Measurements from ENCODE around the gene STOX1. TPM values are rescaled to one million over a fixed set of nuclear protein-coding genes. Genes with fewer than 3 reads are reported as not detected.
"Not testable (repeated sequence)": the region's sequence is repeated elsewhere in the genome, so short reads cannot be mapped to it uniquely, and the experiment has no call there.

The STOX1 gene
- total RNA-seq (under 1 TPM; 0.47 to 0.52 TPM), polyA plus RNA-seq (1 to 10 TPM in 2 of 3 donors, under 1 TPM in 1; 0.29 to 1.1 (median 1.0) TPM), total RNA-seq (1.1 to 3.4 (median 2.0) reads per million in 6 experiments)

DNA sequence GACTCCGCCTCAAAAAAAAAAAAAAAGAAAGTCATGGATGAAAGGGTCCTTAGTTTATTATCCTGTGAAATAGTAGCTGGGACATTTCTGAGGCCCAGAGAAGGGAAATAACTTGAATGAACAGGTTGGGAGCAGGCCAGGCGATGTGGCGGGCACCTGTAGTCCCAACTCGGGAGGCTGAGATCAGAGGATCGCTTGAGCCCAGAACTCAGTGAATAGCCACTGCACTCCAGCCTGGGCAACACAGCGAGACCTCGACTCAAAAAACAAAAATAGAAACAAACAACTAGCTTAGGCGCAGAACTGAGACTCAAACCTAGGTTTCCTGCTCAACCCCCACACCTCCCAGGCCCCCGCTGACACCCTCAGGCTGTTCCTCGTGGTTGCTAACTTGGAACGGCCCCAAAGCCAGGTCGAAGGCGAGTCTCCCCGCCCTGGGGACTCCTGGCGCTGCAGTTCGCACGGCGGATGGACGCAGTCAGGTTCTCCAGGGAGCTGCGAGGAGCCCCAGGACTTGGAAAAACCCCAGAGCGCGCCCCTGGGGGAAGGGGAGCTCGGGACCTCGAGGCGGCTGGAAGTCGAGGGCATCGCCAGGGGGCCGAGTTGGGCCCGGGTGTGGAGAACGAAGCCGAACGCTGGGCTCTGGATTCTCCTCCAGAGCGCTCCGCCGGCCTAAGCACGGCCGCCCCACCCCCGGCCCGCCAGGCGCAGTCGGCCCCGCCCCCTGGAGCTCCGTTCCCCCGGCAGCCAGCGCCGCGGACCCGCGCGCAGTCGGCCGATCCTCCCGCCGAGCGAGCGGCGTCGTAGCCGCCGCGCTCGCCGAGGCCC lies at the start of gene STOX1:
Gene STOX1 (plus strand): TSS at position 768 of the 828 bp plus-strand sequence. CDS start 93 bp downstream, outside the sequence.
- Mint-ChIP-seq H3K9me3 (no peaks in the 10 kb centered on the region), H3K27ac (peak within 1 kb of the TSS in 6 of 10 donors; percentile 3 to 75 (median 48)), H3K4me1 (peaks cover 4 to 26% (median 17%) of the 10 kb centered on the region in 4 donors), H3K4me3 (peak within 1 kb of the TSS; percentile 74 to 86 (median 80)), H3K36me3 (no peaks in the 10 kb centered on the region), H3K27me3 (no peaks in the 10 kb centered on the region)
- POLR2A ChIA-PET: interaction anchor here (0.6 to 3.1 kb wide), 5 partner anchors 8 to 323 kb away, joined by 3 to 20 read pairs (median 4); partner anchors contain the start of gene DDX50
- ATAC-seq (peak; percentile 65 to 74), DNase-seq (peak; percentile 18 to 66 (median 48))

GRCh38 chr10:68781613-68782574 lies 45.4 kb upstream of the STOX1 start:
- Mint-ChIP-seq H3K27ac (peak overlapping the region in 8 of 10 donors; percentile 15 to 81 (median 37)), H3K4me3 (no peak overlapping the region), H3K9me3 (no peaks in the 10 kb centered on the region), H3K4me1 (peaks cover 0 to 13% (median 0%) of the 10 kb centered on the region in 4 donors), H3K36me3 (peaks cover 4 to 92% (median 32%) of the 10 kb centered on the region in 3 donors), H3K27me3 (no peaks in the 10 kb centered on the region)
- ATAC-seq: no peak
- POLR2A ChIA-PET: interaction anchor here (0.7 kb wide), 1 partner anchor 119 kb away, joined by 4 read pairs; the partner anchor contains the start of gene DDX50
- DNase-seq: no peak

GRCh38 chr10:68784476-68784875 lies 42.9 kb upstream of the STOX1 start:
- no peak for DNase-seq
- POLR2A ChIA-PET: no interaction called here
- peaks cover 0 to 13% (median 0%) of the 10 kb centered on the region in 4 donors for H3K4me1 Mint-ChIP-seq
- H3K9me3 Mint-ChIP-seq: no peaks in the 10 kb centered on the region
- ATAC-seq: no peak
- H3K27ac Mint-ChIP-seq: peak overlapping the region in 1 of 10 donors; percentile 15
- H3K4me3 Mint-ChIP-seq: no peak overlapping the region
- H3K36me3 Mint-ChIP-seq: peaks cover 4 to 91% (median 25%) of the 10 kb centered on the region in 3 donors
- no peaks in the 10 kb centered on the region for H3K27me3 Mint-ChIP-seq

DNA sequence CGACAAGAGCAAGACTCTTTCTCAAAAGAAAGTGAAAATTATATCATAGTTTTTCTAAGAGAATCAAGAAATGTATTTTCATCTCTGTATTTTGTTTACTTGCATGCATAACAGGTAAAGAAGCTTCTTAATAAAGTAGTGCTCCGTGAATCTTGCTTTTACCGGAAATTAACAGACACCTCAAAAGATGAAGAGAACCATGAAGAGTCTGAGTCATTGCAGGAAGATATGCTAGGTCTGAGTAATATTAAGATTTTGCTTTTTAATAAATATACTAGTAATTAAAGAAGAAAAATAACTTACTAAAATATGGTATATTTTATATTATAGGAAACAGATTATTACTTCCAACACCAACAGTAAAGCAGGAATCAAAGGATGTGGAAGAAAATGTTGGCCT lies 39.5 kb upstream of the STOX1 start:
- Mint-ChIP-seq H3K9me3 (no peaks in the 10 kb centered on the region), H3K27ac (no peak overlapping the region), H3K27me3 (no peaks in the 10 kb centered on the region), H3K36me3 (peaks cover 4 to 88% (median 18%) of the 10 kb centered on the region in 3 donors), H3K4me3 (no peak overlapping the region), H3K4me1 (no peaks in the 10 kb centered on the region)
- DNase-seq (no peak), ATAC-seq (no peak)
- POLR2A ChIA-PET: interaction anchor here (1.1 kb wide), 1 partner anchor 67 kb away, joined by 4 read pairs; the partner anchor contains the start of gene CCAR1

GRCh38 chr10:68790476-68790875 lies 36.9 kb upstream of the STOX1 start:
- H3K36me3 Mint-ChIP-seq: peaks cover 4 to 92% (median 19%) of the 10 kb centered on the region in 3 donors
- no peaks in the 10 kb centered on the region for H3K9me3 Mint-ChIP-seq
- H3K27me3 Mint-ChIP-seq: no peaks in the 10 kb centered on the region
- POLR2A ChIA-PET: no interaction called here
- no peaks in the 10 kb centered on the region for H3K4me1 Mint-ChIP-seq
- DNase-seq (no peak), ATAC-seq (no peak)
- no peak overlapping the region for H3K4me3 Mint-ChIP-seq
- H3K27ac Mint-ChIP-seq: no peak overlapping the region

GRCh38 chr10:68792115-68792514 lies 35.2 kb upstream of the STOX1 start:
- peak in 2 of 10 donors; percentile 2 to 12 for DNase-seq
- POLR2A ChIA-PET: no interaction called here
- Mint-ChIP-seq H3K4me1 (no peaks in the 10 kb centered on the region), H3K9me3 (no peaks in the 10 kb centered on the region), H3K27me3 (no peaks in the 10 kb centered on the region), H3K4me3 (no peak overlapping the region), H3K36me3 (peaks cover 0 to 83% (median 12%) of the 10 kb centered on the region in 3 donors), H3K27ac (no peak overlapping the region)
- no peak for ATAC-seq

GRCh38 chr10:68795886-68796532 lies 31.3 kb upstream of the STOX1 start:
- no peak for DNase-seq
- H3K36me3 Mint-ChIP-seq: peaks cover 0 to 49% (median 5%) of the 10 kb centered on the region in 3 donors
- H3K27ac Mint-ChIP-seq: no peak overlapping the region
- no peaks in the 10 kb centered on the region for H3K4me1 Mint-ChIP-seq
- no peak for ATAC-seq
- H3K4me3 Mint-ChIP-seq: no peak overlapping the region
- POLR2A ChIA-PET: no interaction called here
- no peaks in the 10 kb centered on the region for H3K27me3 Mint-ChIP-seq
- H3K9me3 Mint-ChIP-seq: no peaks in the 10 kb centered on the region

DNA sequence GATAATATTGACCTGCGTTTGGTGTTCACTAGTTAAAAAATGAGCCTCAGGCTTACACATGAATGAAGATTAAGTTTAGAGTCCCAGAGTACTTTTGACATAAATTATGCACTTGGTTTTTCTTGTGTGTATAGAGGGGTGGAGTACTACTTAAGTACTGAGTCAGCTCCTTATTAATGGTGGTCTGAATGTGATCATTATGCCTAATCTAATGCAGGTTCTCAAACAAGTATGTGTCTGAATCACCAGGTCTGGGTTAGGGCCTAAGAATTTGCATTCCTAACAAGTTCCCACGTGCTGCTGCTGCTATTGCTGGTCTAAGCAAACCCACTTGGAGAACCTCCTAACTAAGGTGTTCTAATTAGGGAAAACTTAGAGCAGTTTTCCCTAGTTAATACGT lies 30.7 kb upstream of the STOX1 start:
- no peaks in the 10 kb centered on the region for H3K27me3 Mint-ChIP-seq
- no peaks in the 10 kb centered on the region for H3K4me1 Mint-ChIP-seq
- no peak for DNase-seq
- POLR2A ChIA-PET: no interaction called here
- H3K27ac Mint-ChIP-seq: peak overlapping the region in 1 of 10 donors; percentile 36
- H3K4me3 Mint-ChIP-seq: no peak overlapping the region
- no peak for ATAC-seq
- no peaks in the 10 kb centered on the region for H3K9me3 Mint-ChIP-seq
- H3K36me3 Mint-ChIP-seq: peaks cover 0 to 46% (median 5%) of the 10 kb centered on the region in 3 donors

DNA sequence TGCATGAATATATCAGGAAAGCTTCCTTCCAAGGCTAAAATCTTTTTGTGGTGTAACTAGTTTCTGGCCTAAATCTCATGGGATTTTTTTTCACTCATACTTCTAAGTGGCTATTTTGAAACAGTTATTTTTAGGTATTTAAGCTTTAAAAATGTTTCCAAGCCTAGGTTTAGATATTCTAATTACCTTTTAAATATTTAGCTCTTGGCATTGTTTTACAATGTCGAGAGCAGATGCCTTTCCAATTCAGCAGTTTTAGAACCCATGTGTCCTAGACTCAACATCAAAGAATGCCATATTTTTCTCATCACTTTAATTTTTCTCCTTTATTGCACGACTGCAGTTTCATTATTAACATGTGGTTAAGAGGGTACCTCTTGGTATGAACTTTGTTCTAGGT lies 27.1 kb upstream of the STOX1 start:
- no peak overlapping the region for H3K27ac Mint-ChIP-seq
- DNase-seq: no peak
- POLR2A ChIA-PET: no interaction called here
- no peaks in the 10 kb centered on the region for H3K9me3 Mint-ChIP-seq
- no peak overlapping the region for H3K4me3 Mint-ChIP-seq
- H3K27me3 Mint-ChIP-seq: no peaks in the 10 kb centered on the region
- peaks cover 0 to 13% (median 0%) of the 10 kb centered on the region in 3 donors for H3K36me3 Mint-ChIP-seq
- no peaks in the 10 kb centered on the region for H3K4me1 Mint-ChIP-seq
- ATAC-seq: no peak

GRCh38 chr10:68804692-68805091 lies 22.6 kb upstream of the STOX1 start:
- H3K9me3 Mint-ChIP-seq: no peaks in the 10 kb centered on the region
- DNase-seq (no peak), ATAC-seq (no peak)
- H3K36me3 Mint-ChIP-seq: no peaks in the 10 kb centered on the region
- H3K4me3 Mint-ChIP-seq: no peak overlapping the region
- H3K27me3 Mint-ChIP-seq: no peaks in the 10 kb centered on the region
- no peak overlapping the region for H3K27ac Mint-ChIP-seq
- peaks cover 0 to 4% (median 0%) of the 10 kb centered on the region in 4 donors for H3K4me1 Mint-ChIP-seq
- POLR2A ChIA-PET: no interaction called here

DNA sequence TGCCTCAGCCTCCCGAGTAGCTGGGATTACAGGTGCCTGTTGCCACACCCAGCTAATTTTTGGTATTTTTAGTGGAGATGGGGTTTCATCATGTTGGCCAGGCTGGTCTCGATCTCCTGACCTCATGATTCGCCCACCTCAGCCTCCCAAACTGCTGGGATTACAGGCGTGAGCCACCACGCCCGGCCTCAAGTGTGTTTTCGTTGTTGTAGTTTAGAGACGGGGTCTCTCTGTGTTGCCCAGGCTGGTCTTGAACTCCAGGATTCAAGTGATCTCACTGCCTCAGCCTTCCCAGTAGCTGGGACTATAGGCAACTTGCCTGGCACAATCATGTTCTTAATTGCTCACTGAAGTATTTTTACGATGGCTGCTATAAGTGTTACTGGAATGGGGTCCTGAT lies 16.5 kb upstream of the STOX1 start:
- H3K4me3 Mint-ChIP-seq, H3K4me1 Mint-ChIP-seq, H3K9me3 Mint-ChIP-seq, ATAC-seq, DNase-seq, POLR2A ChIA-PET, H3K36me3 Mint-ChIP-seq, H3K27me3 Mint-ChIP-seq, H3K27ac Mint-ChIP-seq: not testable (repeated sequence)

DNA sequence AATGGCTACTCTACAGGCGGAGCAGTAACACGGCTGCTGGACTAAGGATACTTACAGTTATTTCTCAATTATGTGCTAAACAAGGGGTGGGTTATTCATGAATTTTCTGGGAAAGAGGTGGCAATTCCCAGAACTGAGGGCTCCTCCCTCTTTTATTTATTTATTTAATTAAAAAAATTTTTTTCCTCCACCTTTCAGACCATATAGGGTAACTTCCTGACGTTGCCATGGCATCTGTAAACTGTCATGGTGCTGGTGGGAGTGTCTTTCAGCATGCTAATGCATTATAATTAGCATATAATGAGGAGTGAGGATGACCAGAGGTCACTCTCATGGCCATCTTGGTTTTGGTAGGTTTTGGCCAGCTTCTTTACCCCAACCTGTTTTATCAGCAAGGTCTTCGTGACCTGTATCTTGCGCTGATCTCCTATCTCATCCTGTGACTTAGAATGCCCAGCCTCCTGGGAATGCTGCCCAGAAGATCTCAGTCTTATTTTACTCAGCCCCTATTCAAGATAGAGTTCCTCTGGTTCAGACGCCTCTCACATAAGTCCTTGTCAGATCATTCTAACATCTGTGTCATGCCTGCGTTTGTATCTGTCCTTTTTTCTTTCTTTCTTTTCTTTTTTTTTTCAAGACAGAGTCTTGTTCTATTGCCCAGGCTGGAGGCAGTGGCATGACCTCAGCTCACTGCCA lies 15.9 kb upstream of the STOX1 start:
- H3K36me3 Mint-ChIP-seq: no peaks in the 10 kb centered on the region
- no peak overlapping the region for H3K4me3 Mint-ChIP-seq
- no peaks in the 10 kb centered on the region for H3K27me3 Mint-ChIP-seq
- POLR2A ChIA-PET: no interaction called here
- no peak for DNase-seq
- H3K27ac Mint-ChIP-seq: no peak overlapping the region
- H3K4me1 Mint-ChIP-seq: no peaks in the 10 kb centered on the region
- ATAC-seq: no peak
- H3K9me3 Mint-ChIP-seq: no peaks in the 10 kb centered on the region

Data from naive thymus-derived CD8-positive, alpha-beta T cell (primary cell).